HepG2 (cell line): ENCODE data around the gene ELANE. TPM values are rescaled to one million over a fixed set of nuclear protein-coding genes. Genes with fewer than 3 reads are reported as not detected.

Experiments
- ATAC-seq: fragments of 200-7000 bp; cut with Tn5 transposase; 3 replicates; pipeline ENCODE4 v1.9.1; 2020; ENCODE audit warnings: mild to moderate bottlenecking, moderate library complexity
- BruUV-seq: library from RNA; stranded (reverse); fragments of 400-500 nt; replicated peaks from 2 replicates; lab custom pipeline; 2021; lab: Mats Ljungman, UMichigan
- CTCF ChIA-PET: fragments of 300-600 bp; formaldehyde crosslinking; extraction: SDS; loops from one replicate; lab custom pipeline; 2021; ENCODE audit warnings: low total read pairs, inconsistent platforms, low intra/inter-chr PET ratio; lab: Yijun Ruan, JAX
- POLR2A ChIA-PET: fragments of 350-600 bp; sonication (Branson Sonifier 250); formaldehyde crosslinking; loops from one replicate; lab custom pipeline; 2020; ENCODE audit warnings: antibody characterized with exemption, inconsistent platforms; lab: Yijun Ruan, JAX
- DNase-seq: peaks from one replicate; pipeline ENCODE4 v3.0.0-alpha.2; 2015; ENCODE audit warnings: low spot score
- FAIRE-seq: peaks from 3 replicates; lab custom pipeline; 2011; peaks lifted over from hg19 to GRCh38; lab: Jason Lieb, UNC
- H2AFZ ChIP-seq: one replicate; pipeline ENCODE4 v1.6.1; 2011; ENCODE audit warnings: low read length, inconsistent platforms
- H3K27ac ChIP-seq: fragments of 300-600 bp; 3 replicates; pipeline ENCODE4 v1.8.0; 2011; ENCODE audit warnings: mixed run types, mild to moderate bottlenecking, mixed read lengths, low read length, inconsistent platforms; ENCODE audit not compliant: insufficient read depth; ENCODE audit errors: extremely low read length
- H3K27me3 ChIP-seq, 2 experiments: fragments of 200-600 bp in 1 of 2; 2 replicates in 1 of 2; 3 replicates in 1 of 2; pipeline versions ENCODE4 v1.6.0 to v1.8.0; 2011; ENCODE audit warnings: low read length in 2 of 2, mild to moderate bottlenecking in 2 of 2, moderate library complexity in 2 of 2, inconsistent platforms in 1 of 2; ENCODE audit not compliant: insufficient read depth in 2 of 2, control insufficient read depth in 1 of 2
- H3K36me3 ChIP-seq, 2 experiments: fragments of 200-600 bp in 1 of 2; replicated peaks in 1 of 2; 2 replicates in 1 of 2; 3 replicates in 1 of 2; pipeline versions ENCODE4 v1.5.1 to v1.8.0; 2011; ENCODE audit warnings: low read length in 2 of 2, inconsistent platforms in 1 of 2; ENCODE audit not compliant: insufficient read depth in 2 of 2, control insufficient read depth in 1 of 2
- H3K4me1 ChIP-seq: 2 replicates; pipeline ENCODE4 v1.5.1; 2012; ENCODE audit warnings: low read length, inconsistent platforms; ENCODE audit not compliant: insufficient read depth
- H3K4me2 ChIP-seq: 2 replicates; pipeline ENCODE4 v1.6.0; 2011; ENCODE audit warnings: low read depth, low read length, inconsistent platforms
- H3K4me3 ChIP-seq, 3 experiments: fragments of 200-600 bp in 1 of 3; sonication (generic), shearing (Covaris generic) in 1 of 3; replicated peaks in 1 of 3; 2 replicates each; pipeline ENCODE4 v1.5.1; 2011 to 2016; ENCODE audit warnings: low read length in 3 of 3, inconsistent platforms in 2 of 3, low read depth in 2 of 3, mild to moderate bottlenecking in 2 of 3, control low read depth in 1 of 3, mixed read lengths in 1 of 3; ENCODE audit not compliant: insufficient read depth in 1 of 3
- H3K79me2 ChIP-seq: one replicate; pipeline ENCODE4 v1.6.1; 2011; ENCODE audit warnings: low read length, inconsistent platforms; ENCODE audit not compliant: insufficient read depth
- H3K9ac ChIP-seq: 2 replicates; pipeline ENCODE4 v1.6.0; 2011; ENCODE audit warnings: mild to moderate bottlenecking, low read depth, low read length, inconsistent platforms; ENCODE audit not compliant: insufficient read depth
- H3K9me3 ChIP-seq: 2 replicates; pipeline ENCODE4 v1.5.1; 2012; ENCODE audit warnings: mild to moderate bottlenecking, low read length
- H4K20me1 ChIP-seq: 2 replicates; pipeline ENCODE4 v1.6.0; 2011; ENCODE audit warnings: inconsistent platforms, mild to moderate bottlenecking, low read length, moderate library complexity; ENCODE audit not compliant: insufficient read depth
- AGO2 ChIP-seq: fragments of 200-400 bp; formaldehyde crosslinking; optimal IDR thresholded peaks from 2 replicates; pipeline ENCODE3; 2017; ENCODE audit warnings: mild to moderate bottlenecking, low read depth, low read length, moderate library complexity
- ATF7 ChIP-seq, 2 experiments: fragments of 450-650 bp in 1 of 2; sonication (generic) in 1 of 2; formaldehyde crosslinking in 1 of 2; IDR thresholded peaks; 2 replicates each; pipeline versions ENCODE4 v1.4.0 to v1.6.1; 2016 to 2020; ENCODE audit warnings: antibody characterized with exemption in 1 of 2, mild to moderate bottlenecking in 1 of 2, missing genetic modification reagents in 1 of 2
- E2F5 ChIP-seq: sonication (generic); formaldehyde crosslinking; conservative IDR thresholded peaks from 2 replicates; pipeline ENCODE4 v1.4.0; 2020; ENCODE audit warnings: missing genetic modification reagents
- HOXA9 ChIP-seq: sonication (generic); formaldehyde crosslinking; IDR thresholded peaks from 2 replicates; pipeline ENCODE4 v1.8.1; 2022; ENCODE audit warnings: missing genetic modification reagents, mild to moderate bottlenecking, moderate library complexity, borderline replicate concordance
- NFATC3 ChIP-seq: sonication (generic); formaldehyde crosslinking; IDR thresholded peaks from 2 replicates; pipeline ENCODE4 v1.5.1; 2020; ENCODE audit warnings: mild to moderate bottlenecking, missing genetic modification reagents
- POLR2A ChIP-seq, 2 experiments: IDR thresholded peaks; 2 replicates each; pipeline ENCODE4 v1.6.1; 2011; ENCODE audit warnings: low read depth in 2 of 2, low read length in 2 of 2, mild to moderate bottlenecking in 1 of 2, moderate library complexity in 1 of 2; ENCODE audit not compliant: insufficient read depth in 1 of 2
- RBFOX2 ChIP-seq: fragments of 200-400 bp; formaldehyde crosslinking; IDR thresholded peaks from 2 replicates; pipeline ENCODE4 v1.6.1; 2017; ENCODE audit warnings: low read depth, mild to moderate bottlenecking, low read length
- ZFP91 ChIP-seq: sonication (generic); formaldehyde crosslinking; IDR thresholded peaks from 2 replicates; pipeline ENCODE4 v1.9.0; 2022; ENCODE audit warnings: missing genetic modification reagents, mild to moderate bottlenecking, borderline replicate concordance
- ZNF275 ChIP-seq: sonication (generic); formaldehyde crosslinking; IDR thresholded peaks from 2 replicates; pipeline ENCODE4 v1.8.0; 2022; ENCODE audit warnings: missing genetic modification reagents, mild to moderate bottlenecking, inconsistent platforms, borderline replicate concordance
- WGBS: methylation state at CpG from one replicate; pipeline ENCODE4 v1.1.6; 2017; ENCODE audit warnings: low lambda C conversion rate; 5-methylcytosine and 5-hydroxymethylcytosine counted together
- in situ Hi-C: cut with HindIII; loops from 2 replicates; pipeline ENCODE4 v1.10.0; 2017; ENCODE audit warnings: low pct_unique_long_range_greater_than_20kb; ENCODE audit not compliant: extremely low pct_ligation_motif_present
- intact Hi-C: fragments of 100-400 bp; cut with micrococcal nuclease; formaldehyde crosslinking; loops from one replicate; pipeline ENCODE4 v1.10.0; 2022; ENCODE audit not compliant: unreplicated experiment
- polyA plus RNA-seq, 8 experiments: library from polyadenylated mRNA; depleted of rRNA in 3 of 8; stranded (reverse) in 7 of 8; unstranded in 1 of 8; fragments of >200 nt; fragmentation: Illumina TruSeq in 4 of 8; extraction: Trizol in 4 of 8; gene quantifications; 2 replicates each; pipeline versions ENCODE4 v1.2.1 to v1.2.3, GENCODE V29; 2011 to 2016; ENCODE audit warnings: low read depth in 4 of 8, missing spikeins in 1 of 8, mixed read lengths in 1 of 8; ENCODE audit not compliant: insufficient read depth in 1 of 8
- total RNA-seq, 5 experiments: library from RNA; depleted of rRNA; stranded (reverse); fragments of >200 nt; fragmentation: Illumina TruSeq; extraction: Trizol; gene quantifications; 2 replicates each; pipeline ENCODE4 v1.2.3, GENCODE V29; 2016; ENCODE audit warnings: low read depth in 1 of 5

Gene ELANE
- total and polyA plus RNA-seq, 2 of the 13 experiments (the other 11 are each of a cell fraction or from before 2014, with no cell fraction given) = not detected

GRCh38 chr19:805166-805551 is 46.9 kb upstream of the ELANE start:
- Histone ChIP-seq H4K20me1 (peaks cover 86% of the 10 kb centered on the region), H3K36me3 (peaks cover 57 to 96% of the 10 kb centered on the region in 2 experiments; a peak in 4 of 5 replicates), H2AFZ (no peak overlapping the region), H3K4me3 (no peak overlapping the region), H3K27me3 (no peaks in the 10 kb centered on the region), H3K4me1 (peaks cover 25% of the 10 kb centered on the region), H3K27ac (no peak overlapping the region), H3K9me3 (no peaks in the 10 kb centered on the region), H3K4me2 (no peak overlapping the region), H3K9ac (no peak overlapping the region), H3K79me2 (peaks cover 73% of the 10 kb centered on the region)
- no peak for FAIRE-seq
- CTCF ChIA-PET = no interaction called here
- no peak; the same call in 2 of the 3 replicates for ATAC-seq
- TF ChIP-seq AGO2 = peak; percentile 69
- no peak for TF ChIP-seq ATF7 (IDR thresholded peaks at IDR 0.05)
- no peak for TF ChIP-seq ATF7 (CRISPR knock-in tag; IDR thresholded peaks at IDR 0.05)
- TF ChIP-seq ZNF275 (CRISPR knock-in tag) = no peak
- TF ChIP-seq ZFP91 (CRISPR knock-in tag) = 0 out of 2 replicates have a peak, but pooled peaks have one; percentile 27
- peak; percentile 32 for TF ChIP-seq RBFOX2
- TF ChIP-seq POLR2A (IDR thresholded peaks at IDR 0.05; ENCODE audit: insufficient read depth in 1 of 2, low read depth in 2 of 2, low read length in 2 of 2) = peak in 1 of 2 experiments; percentile 4; a peak in 1 of 4 replicates
- no peak for TF ChIP-seq NFATC3 (CRISPR knock-in tag)
- TF ChIP-seq HOXA9 = 0 out of 2 replicates have a peak, but pooled peaks have one; percentile 29
- no peak for TF ChIP-seq E2F5 (CRISPR knock-in tag)
- DNase-seq = no peak
- BruUV-seq = no TSS peak
- POLR2A ChIA-PET = no interaction called here
- WGBS = 80% methylated on average over 2 of the region's 33 CpGs
- intact Hi-C loops (no loop called here), in situ Hi-C loops (no loop called here)
